HG02678 (cell line): Measurements from ENCODE around the gene TAF6.
"Not testable (repeated sequence)": the region's sequence is repeated elsewhere in the genome, so short reads cannot be mapped to it uniquely, and the experiment has no call there.

Experiments
- ATAC-seq: cut with Tn5 transposase; IDR thresholded peaks from one replicate; pipeline ENCODE4 v1.9.1; 2021; ENCODE audit warnings: mild to moderate bottlenecking, moderate library complexity; ENCODE audit not compliant: unreplicated experiment

Gene TAF6

GRCh38 chr7:100152937-100153666, 33.9 kb upstream of the TAF6 start:
- no peak for ATAC-seq

- ATAC-seq: no peak
These were observed 33.2 kb upstream of the TAF6 start for GRCh38 chr7:100152404-100152803.

GRCh38 chr7:100148559-100149328, 29.6 kb upstream of the TAF6 start, which contains the start of gene LAMTOR4:
Gene LAMTOR4, plus strand, starts transcription at chr7:100148918. Its CDS starts 55 bp downstream, at chr7:100148973.
- ATAC-seq: peak; percentile 98

- ATAC-seq: no peak
These were observed 29.0 kb upstream of the TAF6 start for GRCh38 chr7:100148225-100148558.

- no peak for ATAC-seq
These were observed 28.1 kb upstream of the TAF6 start for GRCh38 chr7:100147278-100147677.

GRCh38 chr7:100146350-100146749, 27.2 kb upstream of the TAF6 start:
- not testable (repeated sequence) for ATAC-seq

- ATAC-seq: no peak
These were observed 23.3 kb upstream of the TAF6 start for GRCh38 chr7:100142461-100142860.

GRCh38 chr7:100141555-100141949, 22.4 kb upstream of the TAF6 start:
- ATAC-seq: no peak

- no peak for ATAC-seq
These were observed 18.9 kb upstream of the TAF6 start for GRCh38 chr7:100137851-100138760.

GRCh38 chr7:100132697-100133151, 13.6 kb upstream of the TAF6 start:
- peak; percentile 76 for ATAC-seq

GRCh38 chr7:100132126-100132525, 13.0 kb upstream of the TAF6 start:
- ATAC-seq: no peak

GRCh38 chr7:100130608-100131453, 11.7 kb upstream of the TAF6 start:
- ATAC-seq: no peak

- ATAC-seq: not testable (repeated sequence)
These were observed 11.1 kb upstream of the TAF6 start for GRCh38 chr7:100130220-100130607.

- ATAC-seq: no peak
These were observed 9.4 kb upstream of the TAF6 start for GRCh38 chr7:100128637-100128963.

GRCh38 chr7:100127866-100128636, 8.9 kb upstream of the TAF6 start:
- ATAC-seq: no peak

- ATAC-seq: peak; percentile 69
These were observed 8.0 kb upstream of the TAF6 start, which contains the start of gene MBLAC1 for GRCh38 chr7:100126931-100127865. Gene MBLAC1, plus strand, starts transcription at chr7:100126967. Its CDS starts 429 bp downstream, at chr7:100127396.

GRCh38 chr7:100126239-100126930, 7.2 kb upstream of the TAF6 start:
- ATAC-seq: peak; percentile 15
